Neural progenitor cell (in vitro differentiated cells): ENCODE measurements around the gene MEGF8. TPM values are rescaled to one million over a fixed set of nuclear protein-coding genes. Genes with fewer than 3 reads are reported as not detected.
A peak's percentile ranks its signal among the peaks of the same experiment; 100 is the strongest.

Experiments used
- DNase-seq: peaks from one replicate; pipeline ENCODE4 v3.0.0-alpha.2; 2016; ENCODE audit warnings: low spot score
- H2AFZ ChIP-seq: fragments of 200-600 bp; sonication (generic); replicated peaks from 2 replicates; pipeline ENCODE4 v1.6.1; 2016; ENCODE audit warnings: antibody characterized with exemption
- H3F3A ChIP-seq: fragments of 200-600 bp; sonication (generic); 2 replicates; pipeline ENCODE4 v1.6.1; 2016; ENCODE audit warnings: antibody characterized with exemption, low read depth
- H3K27ac ChIP-seq: fragments of 200-600 bp; sonication (generic); 2 replicates; pipeline ENCODE4 v1.5.1; 2016; ENCODE audit warnings: mild to moderate bottlenecking
- H3K27me3 ChIP-seq: fragments of 200-600 bp; sonication (generic); 2 replicates; pipeline ENCODE4 v1.6.1; 2016; ENCODE audit warnings: mild to moderate bottlenecking, moderate library complexity
- H3K36me3 ChIP-seq: fragments of 200-600 bp; sonication (generic); 2 replicates; pipeline ENCODE4 v1.5.1; 2016
- H3K4me1 ChIP-seq: fragments of 200-600 bp; sonication (generic); 2 replicates; pipeline ENCODE4 v1.6.1; 2016; ENCODE audit warnings: mixed run types
- H3K4me2 ChIP-seq: fragments of 200-600 bp; sonication (generic); 2 replicates; pipeline ENCODE4 v1.6.1; 2016
- H3K4me3 ChIP-seq: fragments of 200-600 bp; sonication (generic); 2 replicates; pipeline ENCODE4 v1.5.1; 2016
- H3K79me2 ChIP-seq: fragments of 200-600 bp; sonication (generic); 2 replicates; pipeline ENCODE4 v1.6.1; 2016; ENCODE audit warnings: low read depth
- H3K9ac ChIP-seq: fragments of 200-600 bp; sonication (generic); 2 replicates; pipeline ENCODE4 v1.6.1; 2016
- H3K9me3 ChIP-seq: fragments of 200-600 bp; sonication (generic); 2 replicates; pipeline ENCODE4 v1.5.1; 2016; ENCODE audit warnings: low read depth
- H4K20me1 ChIP-seq: fragments of 200-600 bp; sonication (generic); 2 replicates; pipeline ENCODE4 v1.6.1; 2016; ENCODE audit warnings: low read depth
- H3K27ac Mint-ChIP-seq: 3 replicates; pipeline ENCODE4 v1.8.0; 2021; ENCODE audit warnings: mixed read lengths
- H3K27me3 Mint-ChIP-seq: 2 replicates; pipeline ENCODE4 v1.8.0; 2022; ENCODE audit warnings: low read depth, mild to moderate bottlenecking, inconsistent platforms, moderate library complexity, mixed read lengths; ENCODE audit not compliant: insufficient read depth
- H3K36me3 Mint-ChIP-seq: 3 replicates; pipeline ENCODE4 v1.8.0; 2021; ENCODE audit warnings: mixed read lengths
- H3K4me1 Mint-ChIP-seq: 3 replicates; pipeline ENCODE4 v1.8.0; 2021; ENCODE audit warnings: mixed read lengths
- H3K4me3 Mint-ChIP-seq: 3 replicates; pipeline ENCODE4 v1.8.0; 2021; ENCODE audit warnings: mild to moderate bottlenecking, moderate library complexity, mixed read lengths
- H3K9me3 Mint-ChIP-seq: 3 replicates; pipeline ENCODE4 v1.8.0; 2020; ENCODE audit warnings: mixed read lengths
- EZH2 ChIP-seq: fragments of 200-600 bp; sonication (generic); IDR thresholded peaks from 2 replicates; pipeline ENCODE4 v1.6.1; 2017; ENCODE audit warnings: antibody characterized with exemption, mild to moderate bottlenecking, moderate library complexity
- EZH2phosphoT487 ChIP-seq: fragments of 200-600 bp; sonication (generic); IDR thresholded peaks from 2 replicates; pipeline ENCODE4 v1.6.1; 2017; ENCODE audit warnings: antibody characterized with exemption
- total RNA-seq: library from RNA; depleted of rRNA; stranded (reverse); fragments of >200 nt; gene quantifications from 2 replicates; pipeline ENCODE4 v1.2.3, GENCODE V29; 2015; ENCODE audit warnings: low replicate concordance
- TF ChIP-seq, protein P1 (sequence below): fragments of 200-600 bp; sonication (generic); IDR thresholded peaks from 2 replicates; pipeline ENCODE4 v1.5.1; 2017; ENCODE audit warnings: antibody characterized with exemption, mild to moderate bottlenecking

The MEGF8 gene
- total RNA-seq, 1 donor from 2014 or later, result 7.3 TPM

DNA sequence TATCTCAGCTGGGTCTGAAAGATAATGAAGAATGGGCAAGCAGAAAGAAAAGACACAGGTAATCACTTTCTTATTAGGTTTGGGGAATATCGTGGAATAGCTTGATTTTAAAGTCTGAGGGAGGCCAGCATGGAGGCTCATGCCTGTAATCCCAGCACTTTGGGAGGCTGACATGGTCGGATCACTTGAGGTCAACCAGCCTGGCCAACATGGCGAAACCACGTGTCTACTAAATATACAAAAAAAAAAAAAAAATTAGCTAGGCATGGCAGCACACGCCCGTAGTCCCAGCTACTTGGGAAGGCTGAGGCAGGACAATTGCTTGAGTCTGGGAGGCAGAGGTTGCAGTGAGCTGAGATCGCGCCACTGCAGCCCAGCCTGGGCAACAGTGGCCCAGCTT lies 21.6 kb upstream of the MEGF8 start:
- Mint-ChIP-seq H3K36me3 (peaks cover 9% of the 10 kb centered on the region), H3K27me3 (peaks cover 10% of the 10 kb centered on the region), H3K9me3 (no peaks in the 10 kb centered on the region), H3K4me1 (peaks cover 26% of the 10 kb centered on the region), H3K27ac (peak overlapping the region; percentile 99), H3K4me3 (peak overlapping the region; percentile 92)
- Histone ChIP-seq H3K27ac (no peak overlapping the region), H3K9me3 (no peaks in the 10 kb centered on the region), H3K9ac (no peak overlapping the region), H3K27me3 (no peaks in the 10 kb centered on the region), H3K4me2 (no peak overlapping the region), H3K36me3 (no peaks in the 10 kb centered on the region), H3K4me3 (no peak overlapping the region), H3K79me2 (peaks cover 22% of the 10 kb centered on the region), H4K20me1 (peaks cover 13% of the 10 kb centered on the region), H2AFZ (no peak overlapping the region), H3K4me1 (peaks cover 14% of the 10 kb centered on the region), H3F3A (peaks cover 21% of the 10 kb centered on the region)
- TF ChIP-seq EZH2 (no peak), EZH2phosphoT487 (no peak)
- TF ChIP-seq, protein P1, sequence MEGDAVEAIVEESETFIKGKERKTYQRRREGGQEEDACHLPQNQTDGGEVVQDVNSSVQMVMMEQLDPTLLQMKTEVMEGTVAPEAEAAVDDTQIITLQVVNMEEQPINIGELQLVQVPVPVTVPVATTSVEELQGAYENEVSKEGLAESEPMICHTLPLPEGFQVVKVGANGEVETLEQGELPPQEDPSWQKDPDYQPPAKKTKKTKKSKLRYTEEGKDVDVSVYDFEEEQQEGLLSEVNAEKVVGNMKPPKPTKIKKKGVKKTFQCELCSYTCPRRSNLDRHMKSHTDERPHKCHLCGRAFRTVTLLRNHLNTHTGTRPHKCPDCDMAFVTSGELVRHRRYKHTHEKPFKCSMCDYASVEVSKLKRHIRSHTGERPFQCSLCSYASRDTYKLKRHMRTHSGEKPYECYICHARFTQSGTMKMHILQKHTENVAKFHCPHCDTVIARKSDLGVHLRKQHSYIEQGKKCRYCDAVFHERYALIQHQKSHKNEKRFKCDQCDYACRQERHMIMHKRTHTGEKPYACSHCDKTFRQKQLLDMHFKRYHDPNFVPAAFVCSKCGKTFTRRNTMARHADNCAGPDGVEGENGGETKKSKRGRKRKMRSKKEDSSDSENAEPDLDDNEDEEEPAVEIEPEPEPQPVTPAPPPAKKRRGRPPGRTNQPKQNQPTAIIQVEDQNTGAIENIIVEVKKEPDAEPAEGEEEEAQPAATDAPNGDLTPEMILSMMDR, result no peak
- DNase-seq, result no peak

DNA sequence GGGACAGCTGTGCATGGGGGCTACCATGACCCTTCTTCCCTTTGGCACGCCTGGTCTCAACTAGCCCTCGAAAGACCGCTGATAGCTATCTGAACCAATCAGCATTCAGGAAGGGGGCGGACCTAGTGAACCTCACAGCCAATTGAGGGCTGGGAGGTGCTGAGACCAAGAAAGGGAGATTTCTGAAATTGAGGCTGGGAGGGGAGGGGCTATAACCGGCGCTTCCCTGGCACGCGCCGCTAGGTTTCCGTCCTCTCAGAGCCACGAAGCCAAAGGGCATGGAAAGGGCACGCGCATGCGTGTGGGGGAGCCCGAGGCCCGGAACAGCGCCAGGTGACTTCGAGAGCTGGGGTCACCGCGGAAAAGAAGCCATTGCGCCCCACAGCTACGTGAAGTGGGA lies 18.8 kb upstream of the MEGF8 start:
- Mint-ChIP-seq H3K4me3 (no peak overlapping the region), H3K9me3 (no peaks in the 10 kb centered on the region)
- no peak for TF ChIP-seq EZH2phosphoT487
- no peak for TF ChIP-seq EZH2
- TF ChIP-seq, protein P1, result no peak

DNA sequence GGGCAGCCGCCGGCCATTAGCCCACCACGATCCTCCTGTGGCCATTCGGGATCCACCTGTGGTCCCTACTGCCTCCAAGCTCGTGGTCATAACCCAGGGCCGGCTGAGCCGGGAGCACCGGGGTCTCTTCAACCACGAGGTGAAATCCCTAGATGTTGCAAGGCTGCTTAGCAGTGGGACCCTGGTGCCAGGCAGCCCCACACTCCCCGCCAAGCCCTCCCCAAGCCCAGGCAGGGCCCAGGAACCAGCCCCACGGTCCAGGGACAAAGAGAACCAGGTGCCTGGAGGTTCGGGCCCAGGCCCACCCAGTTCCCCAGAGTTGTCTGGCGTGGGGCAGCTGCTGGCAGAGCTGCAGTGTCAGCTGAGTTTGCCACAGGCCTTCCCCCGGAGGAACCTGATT lies 15.7 kb upstream of the MEGF8 start:
- Histone ChIP-seq H3K9me3 (no peaks in the 10 kb centered on the region), H3K36me3 (no peaks in the 10 kb centered on the region), H3K79me2 (no peaks in the 10 kb centered on the region), H3K4me1 (no peaks in the 10 kb centered on the region), H3K4me2 (no peak overlapping the region), H4K20me1 (peaks cover 8% of the 10 kb centered on the region), H3K27me3 (peaks cover 27% of the 10 kb centered on the region), H3K9ac (no peak overlapping the region), H3K27ac (no peak overlapping the region), H2AFZ (no peak overlapping the region), H3F3A (peaks cover 15% of the 10 kb centered on the region), H3K4me3 (no peak overlapping the region)
- TF ChIP-seq, protein P1, result no peak
- no peak for TF ChIP-seq EZH2
- no peak for TF ChIP-seq EZH2phosphoT487
- Mint-ChIP-seq H3K4me3 (no peak overlapping the region), H3K27me3 (peaks cover 22% of the 10 kb centered on the region), H3K9me3 (no peaks in the 10 kb centered on the region), H3K4me1 (peaks cover 11% of the 10 kb centered on the region), H3K36me3 (peaks cover 4% of the 10 kb centered on the region), H3K27ac (no peak overlapping the region)
- no peak for DNase-seq

More for the DNA sequence above, 18.8 kb upstream of the MEGF8 start:
- Histone ChIP-seq H2AFZ (no peak overlapping the region), H3K36me3 (no peaks in the 10 kb centered on the region), H3F3A (peaks cover 21% of the 10 kb centered on the region), H3K9me3 (no peaks in the 10 kb centered on the region), H3K4me3 (no peak overlapping the region), H3K4me2 (no peak overlapping the region), H3K4me1 (peaks cover 7% of the 10 kb centered on the region), H4K20me1 (peaks cover 4% of the 10 kb centered on the region), H3K27me3 (no peaks in the 10 kb centered on the region), H3K79me2 (peaks cover 6% of the 10 kb centered on the region), H3K9ac (no peak overlapping the region), H3K27ac (no peak overlapping the region)
- Mint-ChIP-seq H3K27me3 (peaks cover 15% of the 10 kb centered on the region), H3K4me1 (peaks cover 15% of the 10 kb centered on the region), H3K27ac (no peak overlapping the region), H3K36me3 (peaks cover 4% of the 10 kb centered on the region)
- no peak for DNase-seq
